ENCODE measurements around the gene SURF4.
"Not testable (repeated sequence)": the region's sequence is repeated elsewhere in the genome, so short reads cannot be mapped to it uniquely, and the experiment has no call there.

SURF4 gene

DNA sequence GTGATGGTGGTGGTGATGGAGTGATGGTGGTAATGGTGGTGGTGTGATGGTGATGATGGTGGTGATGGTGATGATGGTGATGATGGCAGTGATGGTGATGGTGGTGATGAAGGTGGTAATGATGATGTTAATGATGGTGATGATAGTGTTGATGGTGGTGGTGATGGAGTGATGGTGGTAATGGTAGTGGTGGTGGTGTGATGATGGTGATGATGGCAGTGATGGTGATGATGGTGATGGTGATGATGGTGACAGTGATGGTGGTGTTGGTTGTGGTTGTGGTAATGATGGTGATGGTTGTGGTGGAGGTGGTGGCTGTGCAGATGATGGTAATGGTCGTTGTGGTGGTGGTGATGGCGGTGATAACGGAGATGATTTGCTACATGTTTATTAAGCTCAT, 7.6 kb upstream of the SURF4 start:
- WGBS = 94% methylated on average over 3 of the region's 3 CpGs
- H3K36me3 ChIP-seq (ENCODE audit: insufficient read depth, low read length) = no peaks in the 10 kb centered on the region

DNA sequence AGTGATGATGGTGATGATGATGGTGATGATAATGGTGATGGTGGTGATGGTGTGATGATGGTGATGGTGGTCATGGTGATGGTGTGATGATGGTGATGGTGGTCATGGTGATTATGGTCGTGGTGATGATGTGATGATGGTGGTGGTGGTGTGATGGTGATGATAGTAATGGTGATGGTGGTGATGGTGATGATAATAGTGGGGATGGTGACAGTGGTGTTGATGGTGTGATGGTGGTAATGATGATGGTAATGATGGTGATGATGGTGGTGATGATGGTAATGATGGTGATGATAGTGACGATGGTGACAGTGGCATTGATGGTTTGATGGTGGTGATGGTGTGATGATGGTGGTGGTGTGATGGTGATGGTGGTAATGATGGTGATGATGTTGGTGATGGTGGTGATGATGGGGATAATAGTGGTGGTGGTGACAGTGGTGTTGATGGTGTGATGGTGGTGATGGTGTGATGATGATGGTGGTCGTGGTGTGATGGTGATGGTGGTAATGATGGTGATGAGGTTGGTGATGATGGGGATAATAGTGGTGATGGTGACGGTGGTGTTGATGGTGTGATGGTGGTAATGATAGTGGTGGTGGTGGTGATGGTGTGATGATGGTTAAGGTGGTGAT, 6.8 kb upstream of the SURF4 start:
- Histone ChIP-seq H3K36me3 (ENCODE audit: insufficient read depth, low read length) (no peaks in the 10 kb centered on the region), H3K9ac (ENCODE audit: low read depth, low read length) (no peak overlapping the region), H3K27ac (ENCODE audit: low read depth, low read length) (no peak overlapping the region), H3K27me3 (ENCODE audit: insufficient read depth, low read length) (peaks cover 4% of the 10 kb centered on the region; the same call in 1 of the 2 replicates), H3K9me3 (ENCODE audit: insufficient read depth, low read depth, low read length) (no peaks in the 10 kb centered on the region), H3K4me3 (ENCODE audit: low read length) (no peak overlapping the region), H3K4me1 (ENCODE audit: insufficient read depth, low read length) (no peaks in the 10 kb centered on the region)
- 86% methylated on average over 4 of the region's 4 CpGs for WGBS

More for the DNA sequence above, 7.6 kb upstream of the SURF4 start:
- Histone ChIP-seq H3K27ac (ENCODE audit: low read depth, low read length) (no peak overlapping the region), H3K27me3 (ENCODE audit: insufficient read depth, low read length) (no peaks in the 10 kb centered on the region; the same call in 1 of the 2 replicates), H3K9me3 (ENCODE audit: insufficient read depth, low read depth, low read length) (no peaks in the 10 kb centered on the region), H3K4me3 (ENCODE audit: low read length) (no peak overlapping the region), H3K4me1 (ENCODE audit: insufficient read depth, low read length) (no peaks in the 10 kb centered on the region), H3K9ac (ENCODE audit: low read depth, low read length) (no peak overlapping the region)

DNA sequence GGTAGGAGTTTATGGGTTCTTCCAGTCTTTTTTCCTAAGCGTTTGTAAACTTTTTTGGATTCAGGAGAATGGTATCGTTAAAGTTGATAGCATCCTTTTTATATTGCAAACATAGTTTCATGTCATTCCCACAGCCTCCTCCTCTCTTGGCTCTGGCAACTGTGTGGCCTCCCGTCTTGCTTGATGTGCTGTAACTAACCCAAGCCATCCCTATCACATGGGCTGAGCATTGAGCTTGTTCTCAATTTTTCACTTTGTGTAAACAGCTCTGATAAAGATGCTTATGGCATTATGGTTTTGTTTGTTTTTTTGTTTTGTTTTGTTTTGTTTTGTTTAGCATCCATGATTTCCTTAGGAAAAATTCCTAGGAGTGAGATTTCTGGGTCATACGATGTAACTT, 4.9 kb upstream of the SURF4 start:
- Histone ChIP-seq H3K27ac (ENCODE audit: low read depth, low read length) (no peak overlapping the region), H3K4me1 (ENCODE audit: insufficient read depth, low read length) (no peaks in the 10 kb centered on the region), H3K27me3 (ENCODE audit: insufficient read depth, low read length) (peaks cover 14% of the 10 kb centered on the region), H3K4me3 (ENCODE audit: low read length) (no peak overlapping the region), H3K9ac (ENCODE audit: low read depth, low read length) (no peak overlapping the region), H3K36me3 (ENCODE audit: insufficient read depth, low read length) (no peaks in the 10 kb centered on the region), H3K9me3 (ENCODE audit: insufficient read depth, low read depth, low read length) (no peaks in the 10 kb centered on the region)
- WGBS = 92% methylated on average over 4 of the region's 4 CpGs

DNA sequence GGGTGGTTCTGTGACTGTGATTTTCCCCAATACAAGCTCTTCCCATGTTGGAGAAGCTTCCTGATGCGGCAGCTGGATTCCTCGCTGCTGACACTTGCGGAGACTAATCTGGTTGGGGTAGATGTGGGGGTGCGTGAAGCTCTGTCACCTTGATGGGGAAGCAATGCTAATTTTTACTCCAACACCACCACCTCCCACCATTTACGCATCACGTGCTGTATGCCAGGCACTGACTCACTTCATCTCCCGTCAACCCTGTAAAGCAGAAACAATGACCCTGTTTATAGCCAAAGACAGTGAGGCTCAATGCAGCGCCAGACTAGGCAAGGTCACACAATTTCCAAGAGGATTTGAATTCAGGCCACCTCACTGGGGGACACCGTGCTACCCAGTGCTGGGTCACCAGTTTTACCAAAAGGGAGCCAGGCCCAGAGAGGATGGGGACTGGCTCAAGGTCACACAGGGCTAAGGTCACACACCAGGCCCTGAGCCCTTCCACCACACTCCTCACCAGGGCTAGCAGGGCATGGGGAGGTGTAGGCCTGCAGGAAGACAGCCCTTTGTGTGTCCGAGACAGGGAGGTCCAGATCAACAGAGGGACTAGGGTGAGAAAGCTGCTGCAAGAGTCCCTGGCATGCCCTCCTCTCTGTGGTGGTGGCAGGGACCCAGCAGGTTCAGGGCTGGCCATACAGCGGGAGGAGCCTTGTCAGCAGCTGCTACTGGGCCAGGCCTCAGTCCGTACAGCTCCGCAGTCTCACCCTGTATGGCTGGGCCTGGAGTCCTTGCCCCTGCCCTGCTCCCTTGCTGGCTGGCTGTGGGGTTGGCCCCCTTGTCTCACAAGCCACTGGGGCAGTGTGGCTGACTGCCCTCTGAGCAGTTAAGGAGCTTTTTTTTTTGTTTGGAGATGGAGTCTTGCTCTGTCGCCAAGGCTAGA, 3.6 kb upstream of the SURF4 start:
- Histone ChIP-seq H3K36me3 (ENCODE audit: insufficient read depth, low read length) (no peaks in the 10 kb centered on the region), H3K4me3 (ENCODE audit: low read length) (no peak overlapping the region), H3K27me3 (ENCODE audit: insufficient read depth, low read length) (peaks cover 14% of the 10 kb centered on the region), H3K4me1 (ENCODE audit: insufficient read depth, low read length) (no peaks in the 10 kb centered on the region), H3K9me3 (ENCODE audit: insufficient read depth, low read depth, low read length) (no peaks in the 10 kb centered on the region), H3K9ac (ENCODE audit: low read depth, low read length) (no peak overlapping the region), H3K27ac (ENCODE audit: low read depth, low read length) (no peak overlapping the region)
- WGBS = 91% methylated on average over 13 of the region's 14 CpGs

DNA sequence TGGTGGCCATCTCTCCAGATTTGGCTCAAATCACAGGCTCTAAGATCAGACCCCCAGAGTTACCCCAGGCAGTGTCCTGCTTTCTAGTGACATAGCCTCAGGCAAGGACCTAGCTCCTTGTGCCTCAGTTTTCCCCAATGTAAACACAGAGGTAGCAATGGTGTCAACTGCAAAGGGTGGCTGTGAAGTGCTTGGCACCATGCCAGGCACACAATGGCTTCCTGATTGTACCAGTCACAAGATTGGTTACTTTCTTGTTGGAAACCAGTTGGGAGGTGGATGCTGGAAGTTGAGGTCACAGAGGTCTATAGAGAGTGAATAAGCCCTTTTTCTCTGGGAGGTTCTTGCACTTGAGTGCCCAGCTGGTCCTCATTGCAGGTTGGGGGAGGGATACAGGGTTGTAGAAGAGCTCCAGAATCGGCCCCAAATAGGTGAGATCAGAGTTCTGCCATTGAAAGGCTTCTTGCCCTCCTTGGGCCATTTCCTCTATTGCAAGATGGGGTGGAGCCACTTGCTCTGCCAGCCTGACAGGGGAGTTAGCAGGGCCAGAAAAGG, 2.6 kb upstream of the SURF4 start:
- WGBS = 95% methylated on average over 1 of the region's 1 CpG
- Histone ChIP-seq H3K27me3 (ENCODE audit: insufficient read depth, low read length) (peaks cover 14% of the 10 kb centered on the region), H3K4me3 (ENCODE audit: low read length) (no peak overlapping the region), H3K9ac (ENCODE audit: low read depth, low read length) (no peak overlapping the region), H3K4me1 (ENCODE audit: insufficient read depth, low read length) (no peaks in the 10 kb centered on the region), H3K27ac (ENCODE audit: low read depth, low read length) (no peak overlapping the region), H3K36me3 (ENCODE audit: insufficient read depth, low read length) (peaks cover 2% of the 10 kb centered on the region; the same call in 1 of the 2 replicates), H3K9me3 (ENCODE audit: insufficient read depth, low read depth, low read length) (no peaks in the 10 kb centered on the region)

DNA sequence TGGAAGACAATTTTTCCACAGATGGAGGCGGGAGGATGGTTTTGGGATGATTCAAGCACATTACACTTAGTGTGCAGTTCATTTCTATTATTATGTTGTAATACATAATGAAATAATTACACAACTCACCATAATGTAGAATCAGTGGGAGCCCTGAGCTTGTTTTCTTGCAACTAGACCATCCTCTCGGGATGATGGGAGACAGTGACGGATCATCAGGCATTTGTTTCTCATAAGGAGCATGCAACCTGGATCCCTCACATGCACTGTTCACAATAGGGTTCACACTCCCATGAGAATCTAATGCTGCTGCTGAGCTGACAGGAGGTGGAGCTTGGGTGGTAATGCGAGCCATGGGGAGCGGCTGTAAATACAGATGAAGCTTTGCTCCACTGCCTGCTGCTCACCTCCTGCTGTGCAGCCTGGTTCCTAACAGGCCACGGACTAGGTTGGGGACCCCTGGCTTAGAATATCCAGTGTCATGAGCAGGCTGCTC, 1.9 kb upstream of the SURF4 start:
- WGBS = 53% methylated on average over 6 of the region's 6 CpGs
- Histone ChIP-seq H3K4me1 (ENCODE audit: insufficient read depth, low read length) (no peaks in the 10 kb centered on the region), H3K27me3 (ENCODE audit: insufficient read depth, low read length) (peaks cover 14% of the 10 kb centered on the region), H3K27ac (ENCODE audit: low read depth, low read length) (no peak overlapping the region), H3K9me3 (ENCODE audit: insufficient read depth, low read depth, low read length) (no peaks in the 10 kb centered on the region), H3K4me3 (ENCODE audit: low read length) (no peak overlapping the region), H3K36me3 (ENCODE audit: insufficient read depth, low read length) (peaks cover 7% of the 10 kb centered on the region; the same call in 1 of the 2 replicates), H3K9ac (ENCODE audit: low read depth, low read length) (no peak overlapping the region)

DNA sequence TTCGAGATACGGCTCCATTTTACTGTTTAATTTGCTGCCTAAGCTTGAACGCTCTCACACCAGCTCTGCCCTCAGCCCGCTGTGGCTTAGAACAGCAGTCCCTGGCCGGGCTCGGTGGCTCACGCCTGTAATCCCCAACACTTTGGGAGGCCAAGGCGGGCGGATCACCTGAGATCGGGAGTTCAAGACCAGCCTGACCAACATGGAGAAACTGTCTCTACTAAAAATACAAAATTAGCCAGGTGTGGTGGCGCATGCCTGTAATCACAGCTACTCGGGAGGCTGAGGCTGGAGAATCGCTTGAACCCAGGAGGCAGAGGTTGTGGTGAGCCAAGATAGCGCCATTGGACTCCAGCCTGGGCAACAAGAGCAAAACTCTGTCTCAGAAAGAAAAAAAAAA, 1.4 kb upstream of the SURF4 start:
- H3K4me1 ChIP-seq (ENCODE audit: insufficient read depth, low read length); H3K27ac ChIP-seq (ENCODE audit: low read depth, low read length); H3K9ac ChIP-seq (ENCODE audit: low read depth, low read length); H3K9me3 ChIP-seq (ENCODE audit: insufficient read depth, low read depth, low read length); H3K36me3 ChIP-seq (ENCODE audit: insufficient read depth, low read length); H3K4me3 ChIP-seq (ENCODE audit: low read length): not testable (repeated sequence)
- 92% methylated on average over 14 of the region's 14 CpGs for WGBS
- H3K27me3 ChIP-seq (ENCODE audit: insufficient read depth, low read length) = peaks cover 14% of the 10 kb centered on the region

DNA sequence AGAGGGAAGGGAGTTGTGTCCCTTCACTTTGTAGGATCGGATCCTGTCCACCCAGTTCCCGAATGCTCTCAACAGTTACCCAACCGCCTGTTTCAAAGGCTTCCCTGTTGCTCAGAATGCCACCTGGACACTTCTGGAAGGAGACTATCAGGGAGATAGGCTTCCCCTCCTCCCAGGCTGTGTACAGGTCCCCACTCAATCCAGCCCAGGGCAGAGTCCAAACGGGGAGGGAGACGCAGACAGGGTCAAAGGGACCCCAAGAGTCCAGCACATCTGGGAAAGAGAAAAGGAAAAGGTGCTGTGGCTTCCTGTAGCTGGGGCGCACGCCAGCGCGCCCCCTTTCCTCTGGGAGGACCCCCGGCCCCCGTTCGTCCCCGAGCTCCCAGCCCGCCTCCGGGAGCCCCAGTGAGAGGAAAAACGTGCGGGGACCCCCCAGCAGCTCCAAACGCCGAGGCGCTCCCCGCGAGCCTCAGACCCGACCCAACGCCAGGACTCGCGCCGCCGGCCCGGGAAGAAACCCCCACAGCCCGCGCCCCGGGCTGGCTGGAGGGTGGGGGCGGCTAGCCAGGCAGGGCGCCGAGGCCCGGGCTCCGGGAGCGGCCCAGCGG, 640 bp downstream of the SURF4 start:
- Histone ChIP-seq H3K36me3 (ENCODE audit: insufficient read depth, low read length) (peaks cover 20% of the 10 kb centered on the region), H3K4me1 (ENCODE audit: insufficient read depth, low read length) (no peaks in the 10 kb centered on the region), H3K27me3 (ENCODE audit: insufficient read depth, low read length) (peaks cover 14% of the 10 kb centered on the region), H3K9me3 (ENCODE audit: insufficient read depth, low read depth, low read length) (no peaks in the 10 kb centered on the region), H3K9ac (ENCODE audit: low read depth, low read length) (peak overlapping the region; percentile 96), H3K27ac (ENCODE audit: low read depth, low read length) (peak overlapping the region; percentile 90), H3K4me3 (ENCODE audit: low read length) (peak overlapping the region; percentile 86)
- under 1% methylated on average over 39 of the region's 39 CpGs for WGBS

DNA sequence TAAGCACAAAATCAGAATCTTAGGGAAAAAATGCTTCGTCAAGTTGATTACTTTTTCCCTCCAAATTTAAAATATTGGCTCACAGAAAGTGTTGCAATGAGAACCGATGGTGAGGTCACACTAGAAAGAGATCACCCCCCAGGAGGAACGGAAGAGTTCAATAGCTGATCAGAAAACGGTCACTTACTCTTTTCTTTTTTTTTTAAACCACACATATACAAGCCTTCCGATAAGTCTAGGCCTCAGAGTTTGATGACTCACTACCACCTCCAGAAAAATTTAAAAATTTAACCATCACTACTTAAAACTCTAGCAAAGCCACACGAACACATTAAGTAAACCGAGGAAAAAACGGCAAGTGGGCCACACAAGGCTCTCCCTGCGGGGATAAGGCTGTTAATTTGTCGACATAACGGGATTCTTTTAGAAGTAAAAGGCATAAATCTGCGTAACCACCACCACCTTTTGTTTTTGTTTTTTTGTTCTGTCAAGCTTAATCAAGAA, 1.2 kb downstream of the SURF4 start:
- no peaks in the 10 kb centered on the region for H3K9me3 ChIP-seq (ENCODE audit: insufficient read depth, low read depth, low read length)
- peaks cover 14% of the 10 kb centered on the region for H3K27me3 ChIP-seq (ENCODE audit: insufficient read depth, low read length)
- peaks cover 26% of the 10 kb centered on the region for H3K36me3 ChIP-seq (ENCODE audit: insufficient read depth, low read length)
- H3K27ac ChIP-seq (ENCODE audit: low read depth, low read length) = no peak overlapping the region
- H3K9ac ChIP-seq (ENCODE audit: low read depth, low read length) = peak overlapping the region; percentile 96
- H3K4me3 ChIP-seq (ENCODE audit: low read length) = peak overlapping the region; percentile 86
- H3K4me1 ChIP-seq (ENCODE audit: insufficient read depth, low read length) = no peaks in the 10 kb centered on the region
- 40% methylated on average over 12 of the region's 12 CpGs for WGBS

DNA sequence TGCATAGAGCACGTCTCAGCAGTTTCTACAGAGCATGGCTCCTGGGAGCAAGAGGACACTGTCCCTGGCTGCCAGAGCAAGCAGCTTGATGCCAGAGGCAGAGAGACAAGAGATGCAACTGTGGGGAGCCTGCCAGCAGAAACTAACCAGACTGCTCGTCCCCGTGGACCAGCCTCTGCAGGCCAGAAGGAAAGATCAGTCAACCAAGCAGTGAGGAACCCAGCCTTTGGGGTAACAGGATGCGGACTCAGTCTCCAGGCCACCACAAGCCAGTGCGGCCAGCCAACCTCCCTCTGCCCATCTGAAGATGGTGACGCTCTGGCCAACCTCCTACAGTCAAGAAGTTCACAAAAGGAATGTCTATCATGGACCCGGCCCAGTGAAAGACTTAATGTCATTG, 3.7 kb downstream of the SURF4 start:
- Histone ChIP-seq H3K27ac (ENCODE audit: low read depth, low read length) (no peak overlapping the region), H3K4me3 (ENCODE audit: low read length) (no peak overlapping the region), H3K4me1 (ENCODE audit: insufficient read depth, low read length) (no peaks in the 10 kb centered on the region), H3K27me3 (ENCODE audit: insufficient read depth, low read length) (peaks cover 9% of the 10 kb centered on the region), H3K9ac (ENCODE audit: low read depth, low read length) (no peak overlapping the region), H3K36me3 (ENCODE audit: insufficient read depth, low read length) (peaks cover 47% of the 10 kb centered on the region), H3K9me3 (ENCODE audit: insufficient read depth, low read depth, low read length) (no peaks in the 10 kb centered on the region)
- WGBS = 92% methylated on average over 7 of the region's 7 CpGs

Data from HUES64 (cell line).